Coronary artery (tissue), 2 donors: ENCODE measurements around the gene HAPLN3.

ENCODE experiments used
- DNase-seq: peaks from one replicate; pipeline ENCODE4 v3.0.0-alpha.2; 2017; ENCODE audit warnings: low spot score
- H3K27ac ChIP-seq, 2 donors: fragments of 200-600 bp; sonication (generic); one replicate each; pipeline ENCODE4 v1.5.1; 2016 to 2019
- H3K4me3 ChIP-seq: fragments of 200-600 bp; sonication (generic); 2 replicates; pipeline ENCODE4 v1.5.1; 2016; ENCODE audit warnings: mild to moderate bottlenecking, moderate library complexity
- TF ChIP-seq, protein P1 (sequence below): fragments of 200-600 bp; sonication (generic); IDR thresholded peaks from one replicate; pipeline ENCODE4 v1.5.1; 2019; ENCODE audit warnings: antibody characterized with exemption

HAPLN3 gene

DNA sequence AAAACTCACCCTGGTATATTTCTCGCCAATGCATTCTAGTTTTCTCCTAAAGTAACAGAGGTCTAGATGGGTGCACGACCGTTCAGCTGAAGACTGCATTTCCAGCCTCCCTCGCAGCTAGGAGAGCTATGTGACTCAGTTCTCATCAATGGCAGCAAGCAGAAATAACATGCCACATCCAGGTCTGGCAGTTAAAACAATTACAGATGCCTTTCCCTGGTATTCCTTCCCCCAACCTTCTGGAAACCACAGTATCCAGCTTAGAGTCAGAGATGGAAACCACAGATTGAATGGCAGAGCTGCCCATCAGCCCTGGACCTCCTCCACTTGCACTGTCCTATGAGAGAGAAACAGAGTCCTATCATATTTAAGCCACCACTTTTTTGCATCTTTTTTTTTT is 4.8 kb downstream of the HAPLN3 start:
- no peak overlapping the region for H3K27ac ChIP-seq
- no peak for DNase-seq
- TF ChIP-seq, protein P1, sequence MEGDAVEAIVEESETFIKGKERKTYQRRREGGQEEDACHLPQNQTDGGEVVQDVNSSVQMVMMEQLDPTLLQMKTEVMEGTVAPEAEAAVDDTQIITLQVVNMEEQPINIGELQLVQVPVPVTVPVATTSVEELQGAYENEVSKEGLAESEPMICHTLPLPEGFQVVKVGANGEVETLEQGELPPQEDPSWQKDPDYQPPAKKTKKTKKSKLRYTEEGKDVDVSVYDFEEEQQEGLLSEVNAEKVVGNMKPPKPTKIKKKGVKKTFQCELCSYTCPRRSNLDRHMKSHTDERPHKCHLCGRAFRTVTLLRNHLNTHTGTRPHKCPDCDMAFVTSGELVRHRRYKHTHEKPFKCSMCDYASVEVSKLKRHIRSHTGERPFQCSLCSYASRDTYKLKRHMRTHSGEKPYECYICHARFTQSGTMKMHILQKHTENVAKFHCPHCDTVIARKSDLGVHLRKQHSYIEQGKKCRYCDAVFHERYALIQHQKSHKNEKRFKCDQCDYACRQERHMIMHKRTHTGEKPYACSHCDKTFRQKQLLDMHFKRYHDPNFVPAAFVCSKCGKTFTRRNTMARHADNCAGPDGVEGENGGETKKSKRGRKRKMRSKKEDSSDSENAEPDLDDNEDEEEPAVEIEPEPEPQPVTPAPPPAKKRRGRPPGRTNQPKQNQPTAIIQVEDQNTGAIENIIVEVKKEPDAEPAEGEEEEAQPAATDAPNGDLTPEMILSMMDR: no peak
- H3K4me3 ChIP-seq: no peak overlapping the region

DNA sequence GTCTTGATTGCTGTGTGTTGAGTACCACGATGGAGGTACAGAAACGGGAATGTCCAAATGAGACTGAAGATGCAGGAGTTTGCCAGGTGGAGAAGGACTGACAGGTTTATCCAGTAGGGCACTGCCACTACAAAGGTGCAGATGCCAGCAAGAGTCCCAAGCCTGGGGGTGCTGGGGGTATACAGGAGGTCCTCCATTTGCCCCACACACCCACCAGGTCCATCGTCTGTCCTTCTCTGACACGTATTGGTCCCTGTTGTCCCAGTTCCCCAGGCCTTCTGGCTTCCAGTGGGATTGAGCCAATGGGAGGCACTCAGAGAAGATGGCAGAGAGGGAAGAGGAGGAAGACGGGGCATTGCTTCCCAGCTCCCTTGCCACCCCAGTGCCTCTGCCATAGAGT is 6.6 kb downstream of the HAPLN3 start:
- Histone ChIP-seq H3K4me3 (no peak overlapping the region), H3K27ac (no peak overlapping the region)
- TF ChIP-seq, protein P1: no peak
- no peak for DNase-seq

DNA sequence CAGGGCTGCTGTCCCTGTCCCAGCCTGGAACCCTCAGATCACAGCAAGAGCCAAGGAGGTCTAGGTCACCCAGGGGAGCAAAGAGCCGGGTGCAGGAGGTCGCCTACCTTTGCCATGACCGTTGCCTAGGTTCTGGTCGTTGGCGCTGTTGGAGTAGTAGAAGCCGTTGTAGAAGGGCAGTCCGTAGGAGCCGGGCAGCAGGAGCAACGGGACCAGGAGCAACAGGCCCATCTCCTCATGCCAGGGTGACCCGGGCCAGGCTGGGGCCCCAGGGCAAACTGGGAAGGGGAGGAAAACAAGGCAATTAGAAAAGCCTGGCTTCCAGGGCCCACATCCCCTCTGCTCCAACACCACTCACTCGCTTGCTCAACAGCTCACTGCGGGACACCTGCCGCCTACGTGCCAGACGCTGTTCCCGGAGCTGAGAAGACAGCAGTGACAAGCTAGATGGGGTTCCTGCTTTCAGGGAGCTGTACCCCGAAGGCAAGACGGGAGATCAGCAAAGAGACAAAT is 8.2 kb downstream of the HAPLN3 start:
- DNase-seq: no peak
- H3K4me3 ChIP-seq: no peak overlapping the region
- TF ChIP-seq, protein P1: no peak
- H3K27ac ChIP-seq: no peak overlapping the region

DNA sequence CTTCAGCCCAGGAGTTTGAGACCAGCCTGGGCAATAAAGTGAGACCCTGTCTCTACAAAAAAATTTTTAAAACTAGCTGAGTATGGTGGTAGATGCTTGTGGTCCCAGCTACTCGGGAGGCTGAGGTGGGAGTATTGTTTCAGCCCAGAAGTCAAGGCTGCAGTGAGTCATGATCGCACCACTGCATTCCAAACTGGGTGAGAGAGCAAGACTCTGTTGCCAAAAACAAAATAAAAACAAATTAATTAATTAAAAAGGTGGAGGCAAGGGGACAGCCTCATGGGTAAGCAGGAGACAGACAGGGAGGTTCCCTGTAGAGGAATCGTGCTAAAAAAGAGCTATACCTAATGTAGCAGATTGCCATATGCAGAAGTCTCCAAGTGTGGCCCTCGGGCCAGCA is 12.6 kb downstream of the HAPLN3 start:
- TF ChIP-seq, protein P1: no peak

DNA sequence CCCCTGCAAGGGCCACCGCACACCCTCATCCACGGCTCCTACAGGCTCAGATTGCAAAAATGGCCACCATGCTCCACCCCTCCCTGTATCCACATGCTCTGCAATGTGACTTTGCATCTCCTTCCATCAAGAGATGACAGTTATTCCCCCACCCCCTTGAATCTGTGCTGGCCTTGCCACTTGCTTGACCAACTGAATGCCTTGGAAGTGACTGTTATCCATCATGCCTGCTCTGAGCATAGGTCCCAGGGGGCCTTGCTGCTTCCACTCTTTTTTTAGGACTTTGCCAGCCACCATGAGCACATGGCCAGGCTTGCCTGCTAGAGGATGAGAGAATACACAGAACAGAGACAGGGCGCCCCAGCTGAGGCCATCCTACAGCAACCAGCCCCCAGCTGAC is 13.6 kb downstream of the HAPLN3 start:
- no peak for DNase-seq
- Histone ChIP-seq H3K4me3 (no peak overlapping the region), H3K27ac (no peak overlapping the region)
- TF ChIP-seq, protein P1: no peak

More for the DNA sequence above, 12.6 kb downstream of the HAPLN3 start:
- no peak for DNase-seq
- Histone ChIP-seq H3K27ac (no peak overlapping the region), H3K4me3 (no peak overlapping the region)

DNA sequence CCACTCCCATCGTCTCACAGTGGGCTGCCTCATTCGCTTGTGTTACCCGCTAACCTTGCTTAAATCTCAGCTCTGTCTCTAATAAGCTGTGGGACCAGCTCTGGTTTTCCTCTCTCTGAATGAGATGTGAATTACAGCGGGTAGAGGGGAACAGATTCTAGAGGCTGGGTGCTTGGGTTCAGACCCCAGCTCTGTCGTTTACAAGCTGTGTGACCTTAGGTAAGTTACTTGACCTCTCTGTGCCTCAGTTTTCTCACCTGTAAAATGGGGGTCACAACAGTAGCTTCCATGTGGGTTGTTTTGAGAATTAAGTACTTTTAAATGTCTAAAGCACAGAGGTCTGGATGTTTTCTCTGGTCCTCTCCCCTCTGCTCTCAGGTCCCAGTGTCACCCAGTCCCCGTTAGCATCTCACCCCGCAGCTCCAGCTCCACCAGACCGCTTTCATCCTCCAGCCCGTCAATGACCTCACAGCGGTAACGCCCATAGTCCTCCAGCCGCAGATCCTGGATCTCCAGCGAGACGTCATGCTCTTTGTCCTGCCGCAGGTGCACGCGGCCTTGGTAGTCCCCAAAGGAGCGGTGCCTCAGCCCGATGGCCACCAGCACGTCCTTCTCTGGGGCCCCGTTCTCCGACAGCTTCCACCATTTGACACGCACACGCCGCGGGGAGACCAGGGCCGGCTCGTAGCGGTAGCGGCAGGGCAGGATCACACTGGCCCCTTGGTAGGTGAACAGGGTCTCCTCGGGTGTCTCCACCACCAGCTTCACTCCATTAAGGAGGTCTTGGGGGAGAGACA is 14.2 kb downstream of the HAPLN3 start:
- TF ChIP-seq, protein P1: no peak
- Histone ChIP-seq H3K27ac (no peak overlapping the region), H3K4me3 (no peak overlapping the region)
- no peak for DNase-seq

DNA sequence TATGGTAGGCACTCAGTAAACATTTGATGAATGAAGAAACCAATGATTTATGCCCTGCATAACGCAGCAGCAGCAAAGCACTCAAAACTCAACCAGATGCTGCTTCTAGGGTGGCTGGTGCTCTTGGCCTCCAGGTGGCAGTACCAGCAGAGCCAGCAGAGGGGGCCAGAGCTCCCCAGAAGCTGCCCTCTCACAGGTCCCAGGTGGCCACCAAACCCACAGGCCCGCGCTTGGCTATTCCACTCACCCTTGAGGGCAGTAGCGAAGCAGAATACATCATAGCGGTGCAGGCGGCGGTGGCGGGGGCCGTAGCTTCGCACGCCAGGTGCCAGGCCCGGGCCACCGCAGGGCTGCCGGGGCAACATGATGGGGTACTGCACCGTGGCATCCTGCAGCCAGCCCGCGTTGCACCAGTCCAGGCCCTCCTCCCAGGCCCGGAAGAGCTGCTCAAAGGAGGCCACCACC is 16.6 kb downstream of the HAPLN3 start:
- no peak overlapping the region for H3K4me3 ChIP-seq
- TF ChIP-seq, protein P1: no peak
- no peak overlapping the region for H3K27ac ChIP-seq
- DNase-seq: no peak
